Measurements from ENCODE around the gene PPP1R18. TPM values are rescaled to one million over a fixed set of nuclear protein-coding genes. Genes with fewer than 3 reads are reported as not detected.
A peak's percentile ranks its signal among the peaks of the same experiment; 100 is the strongest.

The PPP1R18 gene
- total RNA-seq, 1 experiment from 2014 or later: 66.9 TPM

DNA sequence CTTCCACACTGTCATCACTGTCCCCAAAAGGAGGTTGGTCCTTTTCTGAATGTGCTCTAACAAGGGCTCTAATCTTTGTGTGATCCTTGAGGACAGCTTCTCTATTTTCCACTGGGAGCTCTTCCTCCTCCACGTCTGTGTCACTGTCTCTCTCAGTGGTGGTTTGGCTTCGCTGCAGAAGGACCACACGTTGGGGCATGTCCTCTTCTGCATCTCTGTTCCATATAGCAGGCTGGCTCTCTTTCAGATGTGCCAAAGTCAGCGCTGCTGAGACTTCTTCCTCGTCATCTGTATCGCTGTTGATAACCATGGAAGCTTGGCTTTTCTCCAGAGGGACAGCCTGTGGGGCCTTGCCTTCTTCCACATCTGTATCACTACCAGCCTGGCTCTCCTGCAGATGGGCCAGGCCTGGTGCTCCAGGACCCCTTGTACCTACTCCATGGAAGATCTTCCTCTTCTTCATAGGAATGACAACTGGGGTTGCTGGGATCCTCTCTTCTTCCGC lies 26.0 kb upstream of the PPP1R18 start:
- no TSS peak for BruUV-seq (replicated peaks)
- ChIA-PET CTCF (interaction anchor here (0.7 to 1.8 kb wide), 6 partner anchors 9 to 371 kb away, joined by 3 to 5 read pairs (median 3); no protein-coding TSS in a partner anchor), POLR2A (interaction anchor here (1.0 to 1.3 kb wide), 4 partner anchors 9 to 22 kb away, joined by 3 to 9 read pairs (median 4); partner anchors contain the start of gene NRM)
- Mint-ChIP-seq H3K9me3 (ENCODE audit: unreplicated experiment) (no peaks in the 10 kb centered on the region), H3K27me3 (ENCODE audit: insufficient read depth, unreplicated experiment) (no peaks in the 10 kb centered on the region), H3K36me3 (ENCODE audit: insufficient read depth, unreplicated experiment) (peaks cover 61% of the 10 kb centered on the region), H3K27ac (ENCODE audit: low read depth, unreplicated experiment) (peak overlapping the region; percentile 28), H3K4me1 (ENCODE audit: insufficient read depth, unreplicated experiment) (peaks cover 30% of the 10 kb centered on the region), H3K4me3 (ENCODE audit: unreplicated experiment) (no peak overlapping the region)
- DNase-seq (ENCODE audit: unreplicated experiment): no peak
- no peak for TF ChIP-seq CTCF (IDR thresholded peaks at IDR 0.05; ENCODE audit: unreplicated experiment)
- intact Hi-C loops (cut with micrococcal nuclease): no loop called here

DNA sequence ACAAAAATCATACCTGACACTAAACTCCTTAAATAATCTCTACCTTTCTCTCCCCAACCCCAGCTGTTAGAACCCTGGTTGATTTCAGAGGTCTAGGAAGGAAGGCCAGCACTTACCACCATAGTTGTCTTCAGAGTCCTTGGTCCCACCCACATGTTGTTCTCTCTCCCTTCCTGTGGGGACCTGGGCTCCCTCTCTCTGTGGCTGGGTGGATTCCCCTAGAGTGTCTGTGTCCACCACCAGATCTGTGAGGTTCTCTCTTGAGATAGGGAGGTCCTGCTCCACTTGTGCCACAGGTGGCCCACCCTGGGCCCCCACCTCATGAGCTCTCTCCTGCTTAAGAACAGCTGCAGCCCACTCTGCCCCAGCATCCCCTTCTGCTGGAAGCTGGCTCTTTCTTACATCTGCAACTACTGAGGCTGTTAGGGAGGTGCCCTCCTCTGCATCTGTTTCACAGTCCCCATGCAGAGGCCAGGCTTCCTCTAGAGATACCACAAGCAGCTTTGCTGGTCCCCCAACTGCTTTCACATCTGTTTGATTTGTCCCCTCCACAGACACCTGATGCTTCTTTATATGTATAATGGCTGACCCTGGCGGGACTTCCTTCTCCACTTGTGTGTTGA lies 25.4 kb upstream of the PPP1R18 start:
- TF ChIP-seq CTCF (IDR thresholded peaks at IDR 0.05; ENCODE audit: unreplicated experiment): no peak
- intact Hi-C loops (cut with micrococcal nuclease): no loop called here
- no peak overlapping the region for H3K4me3 Mint-ChIP-seq (ENCODE audit: unreplicated experiment)
- CTCF ChIA-PET: interaction anchor here (0.7 to 1.8 kb wide), 5 partner anchors 8 to 372 kb away, joined by 3 to 5 read pairs (median 3); no protein-coding TSS in a partner anchor
- no peaks in the 10 kb centered on the region for H3K27me3 Mint-ChIP-seq (ENCODE audit: insufficient read depth, unreplicated experiment)
- H3K27ac Mint-ChIP-seq (ENCODE audit: low read depth, unreplicated experiment): peak overlapping the region; percentile 28
- peaks cover 61% of the 10 kb centered on the region for H3K36me3 Mint-ChIP-seq (ENCODE audit: insufficient read depth, unreplicated experiment)
- DNase-seq (ENCODE audit: unreplicated experiment): no peak
- POLR2A ChIA-PET: interaction anchor here (1.0 to 1.4 kb wide), 3 partner anchors 9 to 21 kb away, joined by 3 to 9 read pairs (median 4); partner anchors contain the start of gene NRM
- H3K9me3 Mint-ChIP-seq (ENCODE audit: unreplicated experiment): no peaks in the 10 kb centered on the region
- H3K4me1 Mint-ChIP-seq (ENCODE audit: insufficient read depth, unreplicated experiment): peaks cover 35% of the 10 kb centered on the region
- BruUV-seq (replicated peaks): no TSS peak

GRCh38 chr6:30709101-30709868 lies 22.8 kb upstream of the PPP1R18 start:
- Mint-ChIP-seq H3K4me3 (ENCODE audit: unreplicated experiment) (no peak overlapping the region), H3K4me1 (ENCODE audit: insufficient read depth, unreplicated experiment) (peaks cover 25% of the 10 kb centered on the region), H3K27ac (ENCODE audit: low read depth, unreplicated experiment) (no peak overlapping the region), H3K36me3 (ENCODE audit: insufficient read depth, unreplicated experiment) (peaks cover 46% of the 10 kb centered on the region), H3K9me3 (ENCODE audit: unreplicated experiment) (no peaks in the 10 kb centered on the region), H3K27me3 (ENCODE audit: insufficient read depth, unreplicated experiment) (no peaks in the 10 kb centered on the region)
- POLR2A ChIA-PET: interaction anchor here (1.6 kb wide), 1 partner anchor 10 kb away, joined by 3 read pairs; no protein-coding TSS in a partner anchor
- no peak for DNase-seq (ENCODE audit: unreplicated experiment)
- no peak for TF ChIP-seq CTCF (IDR thresholded peaks at IDR 0.05; ENCODE audit: unreplicated experiment)
- BruUV-seq (replicated peaks): no TSS peak
- CTCF ChIA-PET: interaction anchor here (0.6 to 1.3 kb wide), 2 partner anchors 13 to 490 kb away, joined by 3 read pairs; no protein-coding TSS in a partner anchor
- intact Hi-C loops (cut with micrococcal nuclease): no loop called here

Data from MCF 10A (cell line).